ENCODE results near the gene UBE2M. TPM values are rescaled to one million over a fixed set of nuclear protein-coding genes. Genes with fewer than 3 reads are reported as not detected.

UBE2M gene
- total and polyA plus RNA-seq, 2 experiments from 2014 or later, result 8.7 to 60.3 TPM

DNA sequence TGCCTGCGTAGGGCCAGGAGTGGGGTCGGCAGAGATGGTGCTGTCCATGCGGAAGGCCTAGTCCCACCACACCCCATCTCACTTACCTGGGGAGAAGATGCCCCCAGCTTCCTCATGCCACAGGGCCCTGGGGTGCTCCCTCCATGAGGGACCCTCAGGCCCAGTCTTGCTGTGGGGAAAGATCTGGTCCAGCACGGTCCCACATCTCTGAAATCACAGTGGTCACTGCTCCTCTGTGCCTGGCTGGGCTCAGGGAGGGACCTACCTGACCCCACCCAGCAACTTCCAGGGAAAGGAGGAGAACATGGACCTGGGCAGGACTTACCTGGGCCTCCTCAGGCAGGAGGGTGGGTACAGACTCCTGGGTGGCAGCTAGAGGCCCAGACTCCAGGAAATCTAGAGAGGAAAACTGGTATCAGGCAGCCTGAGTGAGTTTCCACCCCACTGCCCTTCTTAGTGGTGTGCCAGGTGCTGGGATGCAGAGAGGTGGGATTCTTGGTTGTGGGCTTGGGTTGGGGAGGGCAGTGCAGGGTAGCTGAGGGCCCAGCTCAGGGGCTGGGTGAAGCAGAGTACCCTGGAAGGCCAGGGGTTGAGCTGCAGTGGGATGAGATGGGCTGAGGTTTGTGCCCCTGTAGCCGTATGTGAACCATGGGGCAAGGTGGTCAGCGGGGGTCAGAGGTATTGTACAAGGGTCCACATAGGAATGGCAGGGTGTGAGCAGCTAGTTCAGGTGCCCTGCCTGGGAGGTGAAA is 11.0 kb upstream of the UBE2M start:
- Histone ChIP-seq H3K79me2 (ENCODE audit: insufficient read depth) (peaks cover 9% of the 10 kb centered on the region), H3K27me3 (replicated peaks; ENCODE audit: insufficient read depth) (no peaks in the 10 kb centered on the region), H3K9me2 (ENCODE audit: insufficient read depth) (no peaks in the 10 kb centered on the region), H3K9me3 (ENCODE audit: low read depth) (no peaks in the 10 kb centered on the region), H3K4me1 (ENCODE audit: insufficient read depth) (peaks cover 4% of the 10 kb centered on the region; the same call in 1 of the 2 replicates), H3K27ac (no peak overlapping the region), H3K36me3 (ENCODE audit: low read depth) (no peaks in the 10 kb centered on the region; the same call in 1 of the 2 replicates), H4K20me1 (ENCODE audit: insufficient read depth) (no peaks in the 10 kb centered on the region), H3K4me2 (ENCODE audit: unreplicated experiment) (no peak overlapping the region), H3K9ac (no peak overlapping the region), H3F3A (ENCODE audit: insufficient read depth) (peaks cover 11% of the 10 kb centered on the region), H2AFZ (no peak overlapping the region), H3K4me3 (no peak overlapping the region)
- 86 to 92% methylated on average over 6 of the region's 6 CpGs for WGBS, 2 experiments (ENCODE audit: low coverage in 1 of 2, low lambda C conversion rate in 2 of 2, missing lambda C conversion rate in 2 of 2)
- no peak for TF ChIP-seq EZH2 (IDR thresholded peaks at IDR 0.05; ENCODE audit: insufficient read depth, poor library complexity, severe bottlenecking)
- no peak for TF ChIP-seq EZH2phosphoT487 (IDR thresholded peaks at IDR 0.05; ENCODE audit: insufficient read depth, low read depth)
- no peak for DNase-seq
- in situ Hi-C loops (cut with MboI), result no loop called here

DNA sequence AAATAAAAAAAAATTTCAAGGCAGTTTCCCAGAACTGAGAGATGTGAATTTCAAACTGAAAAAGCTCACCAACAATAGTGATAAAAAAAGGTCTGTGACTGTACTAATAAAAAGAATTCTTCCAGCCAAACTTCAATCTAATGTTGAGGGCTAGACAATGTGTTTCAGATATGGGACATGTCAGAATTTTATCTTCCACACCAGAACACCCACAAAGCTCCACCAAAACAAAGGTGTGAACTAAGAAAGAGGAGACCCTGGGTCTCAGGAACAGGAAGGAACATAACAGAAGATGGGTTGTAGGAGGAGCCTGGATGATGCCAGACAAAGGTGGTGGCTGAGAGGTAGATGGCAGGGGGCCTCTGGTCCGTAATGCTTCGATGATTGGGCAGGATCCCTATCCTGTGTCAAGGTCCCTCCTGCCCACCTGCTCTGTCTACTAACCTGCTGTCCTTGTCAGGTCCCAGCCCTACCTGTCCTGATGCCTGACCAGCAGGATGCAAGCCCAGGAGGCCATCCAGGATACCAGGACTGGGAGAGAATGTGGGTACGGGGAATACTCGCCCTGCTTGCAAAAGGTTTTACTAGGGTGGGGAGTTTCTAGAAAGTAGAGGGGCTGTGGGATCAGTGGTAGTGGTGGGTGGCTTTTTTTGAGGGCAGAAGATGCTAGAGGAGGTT is 10.2 kb upstream of the UBE2M start:
- Histone ChIP-seq H3K36me3 (ENCODE audit: low read depth) (no peaks in the 10 kb centered on the region; the same call in 1 of the 2 replicates), H3K4me1 (ENCODE audit: insufficient read depth) (peaks cover 2% of the 10 kb centered on the region; the same call in 1 of the 2 replicates), H3K9ac (no peak overlapping the region), H3K9me3 (ENCODE audit: low read depth) (no peaks in the 10 kb centered on the region), H3F3A (ENCODE audit: insufficient read depth) (peaks cover 11% of the 10 kb centered on the region), H3K27ac (no peak overlapping the region), H3K9me2 (ENCODE audit: insufficient read depth) (no peaks in the 10 kb centered on the region), H2AFZ (no peak overlapping the region), H4K20me1 (ENCODE audit: insufficient read depth) (no peaks in the 10 kb centered on the region), H3K27me3 (replicated peaks; ENCODE audit: insufficient read depth) (no peaks in the 10 kb centered on the region), H3K4me3 (no peak overlapping the region), H3K4me2 (ENCODE audit: unreplicated experiment) (no peak overlapping the region), H3K79me2 (ENCODE audit: insufficient read depth) (peaks cover 9% of the 10 kb centered on the region)
- TF ChIP-seq EZH2phosphoT487 (IDR thresholded peaks at IDR 0.05; ENCODE audit: insufficient read depth, low read depth) (no peak), EZH2 (IDR thresholded peaks at IDR 0.05; ENCODE audit: insufficient read depth, poor library complexity, severe bottlenecking) (no peak)
- in situ Hi-C loops (cut with MboI), result no loop called here
- DNase-seq, result no peak
- 70 to 74% methylated on average over 4 of the region's 4 CpGs for WGBS, 2 experiments (ENCODE audit: low coverage in 1 of 2, low lambda C conversion rate in 2 of 2, missing lambda C conversion rate in 2 of 2)

DNA sequence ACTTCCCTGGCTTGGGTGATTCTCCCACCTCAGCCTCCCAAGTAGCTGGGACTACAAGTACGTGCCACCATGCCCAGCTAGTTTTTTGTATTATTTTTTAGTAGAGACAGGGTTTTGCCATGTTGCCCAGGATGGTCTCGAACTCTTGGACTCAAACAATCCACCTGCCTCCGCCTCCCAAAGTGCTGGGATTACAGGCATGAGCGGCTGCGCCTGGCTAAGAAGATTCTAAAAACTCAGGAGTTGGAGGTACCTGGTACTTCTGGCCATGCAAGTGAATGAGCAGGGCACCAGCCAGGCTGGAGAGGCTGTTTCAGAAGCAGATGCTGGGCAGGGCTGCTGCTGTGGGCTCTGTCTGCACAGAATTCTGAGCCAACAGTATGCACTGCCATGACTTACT is 8.6 kb upstream of the UBE2M start:
- peaks cover 12% of the 10 kb centered on the region; the same call in 1 of the 2 replicates for H3K4me1 ChIP-seq (ENCODE audit: insufficient read depth)
- in situ Hi-C loops (cut with MboI), result no loop called here
- H3K27me3 ChIP-seq (replicated peaks; ENCODE audit: insufficient read depth), result no peaks in the 10 kb centered on the region
- peaks cover 14% of the 10 kb centered on the region for H3F3A ChIP-seq (ENCODE audit: insufficient read depth)
- H2AFZ ChIP-seq, result no peak overlapping the region
- no peak overlapping the region for H3K9ac ChIP-seq
- no peaks in the 10 kb centered on the region for H3K9me2 ChIP-seq (ENCODE audit: insufficient read depth)
- H4K20me1 ChIP-seq (ENCODE audit: insufficient read depth), result no peaks in the 10 kb centered on the region
- H3K4me3 ChIP-seq, result no peak overlapping the region
- H3K79me2 ChIP-seq (ENCODE audit: insufficient read depth), result peaks cover 4% of the 10 kb centered on the region
- no peak for DNase-seq
- no peaks in the 10 kb centered on the region; the same call in 1 of the 2 replicates for H3K36me3 ChIP-seq (ENCODE audit: low read depth)
- H3K27ac ChIP-seq, result no peak overlapping the region
- H3K4me2 ChIP-seq (ENCODE audit: unreplicated experiment), result no peak overlapping the region
- TF ChIP-seq EZH2phosphoT487 (IDR thresholded peaks at IDR 0.05; ENCODE audit: insufficient read depth, low read depth) (no peak), EZH2 (IDR thresholded peaks at IDR 0.05; ENCODE audit: insufficient read depth, poor library complexity, severe bottlenecking) (no peak)
- no peaks in the 10 kb centered on the region for H3K9me3 ChIP-seq (ENCODE audit: low read depth)
- 95 to 100% methylated on average over 5 of the region's 5 CpGs for WGBS, 2 experiments (ENCODE audit: low coverage in 1 of 2, low lambda C conversion rate in 2 of 2, missing lambda C conversion rate in 2 of 2)

DNA sequence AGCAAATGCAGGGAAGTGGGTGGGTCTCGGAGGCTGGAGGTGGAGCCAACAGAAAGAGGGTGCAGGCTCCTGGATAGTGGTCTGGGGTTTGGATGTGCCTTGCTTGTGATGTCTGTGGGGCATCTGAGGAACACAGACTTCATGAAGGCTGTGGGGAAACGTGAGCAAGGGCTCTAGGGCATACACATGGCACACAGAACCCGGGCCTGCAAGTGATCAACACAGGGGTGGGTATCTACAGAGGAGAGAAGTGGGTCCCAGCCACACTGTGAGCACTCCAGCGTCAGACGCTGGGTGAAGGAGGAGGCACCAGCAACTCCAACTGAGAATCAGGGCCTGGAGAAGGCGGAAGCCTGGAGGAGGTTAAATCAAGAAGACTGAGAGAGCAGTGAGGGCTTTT is 5.4 kb upstream of the UBE2M start:
- no peak for DNase-seq
- in situ Hi-C loops (cut with MboI), result no loop called here
- peaks cover 18% of the 10 kb centered on the region for H3K4me1 ChIP-seq (ENCODE audit: insufficient read depth)
- no peaks in the 10 kb centered on the region for H4K20me1 ChIP-seq (ENCODE audit: insufficient read depth)
- no peaks in the 10 kb centered on the region; the same call in 1 of the 2 replicates for H3K36me3 ChIP-seq (ENCODE audit: low read depth)
- no peak for TF ChIP-seq EZH2phosphoT487 (IDR thresholded peaks at IDR 0.05; ENCODE audit: insufficient read depth, low read depth)
- no peak for TF ChIP-seq EZH2 (IDR thresholded peaks at IDR 0.05; ENCODE audit: insufficient read depth, poor library complexity, severe bottlenecking)
- no peak overlapping the region for H2AFZ ChIP-seq
- H3K4me3 ChIP-seq, result no peak overlapping the region
- no peak overlapping the region for H3K4me2 ChIP-seq (ENCODE audit: unreplicated experiment)
- no peak overlapping the region for H3K27ac ChIP-seq
- H3F3A ChIP-seq (ENCODE audit: insufficient read depth), result peaks cover 34% of the 10 kb centered on the region
- H3K9ac ChIP-seq, result no peak overlapping the region
- H3K79me2 ChIP-seq (ENCODE audit: insufficient read depth), result no peaks in the 10 kb centered on the region
- 42 to 46% methylated on average over 6 of the region's 6 CpGs for WGBS, 2 experiments (ENCODE audit: low coverage in 1 of 2, low lambda C conversion rate in 2 of 2, missing lambda C conversion rate in 2 of 2)
- H3K9me2 ChIP-seq (ENCODE audit: insufficient read depth), result no peaks in the 10 kb centered on the region
- H3K27me3 ChIP-seq (replicated peaks; ENCODE audit: insufficient read depth), result no peaks in the 10 kb centered on the region
- no peaks in the 10 kb centered on the region for H3K9me3 ChIP-seq (ENCODE audit: low read depth)

All from GM23248 (cell line).